K562 (cell line): Measurements from ENCODE around the gene TSC22D1. TPM values are rescaled to one million over a fixed set of nuclear protein-coding genes. Genes with fewer than 3 reads are reported as not detected.

Experiments
- ATF6 ChIP-seq: sonication (generic); formaldehyde crosslinking; IDR thresholded peaks from 2 replicates; pipeline ENCODE4 v1.4.0; 2020; ENCODE audit warnings: mild to moderate bottlenecking, missing genetic modification reagents
- CC2D1A ChIP-seq: fragments of 450-650 bp; IDR thresholded peaks from 2 replicates; pipeline ENCODE4 v1.6.1; 2017; ENCODE audit warnings: mild to moderate bottlenecking
- DACH1 ChIP-seq: fragments of 450-650 bp; IDR thresholded peaks from 2 replicates; pipeline ENCODE4 v1.6.1; 2018; ENCODE audit not compliant: partially characterized antibody
- GTF2B ChIP-seq: IDR thresholded peaks from 2 replicates; pipeline ENCODE4 v1.6.1; 2011; ENCODE audit not compliant: insufficient read length; ENCODE audit errors: extremely low read depth
- HMBOX1 ChIP-seq: sonication (generic); IDR thresholded peaks from 2 replicates; pipeline ENCODE4 v1.6.1; 2016
- L3MBTL2 ChIP-seq: fragments of 450-650 bp; IDR thresholded peaks from 2 replicates; pipeline ENCODE4 v1.6.1; 2016; ENCODE audit warnings: mild to moderate bottlenecking, moderate library complexity
- MED1 ChIP-seq: sonication (generic); formaldehyde crosslinking; IDR thresholded peaks from 2 replicates; pipeline ENCODE4 v1.8.1; 2023; ENCODE audit warnings: missing genetic modification reagents, borderline replicate concordance
- PKNOX1 ChIP-seq: fragments of 450-650 bp; IDR thresholded peaks from 2 replicates; pipeline ENCODE4 v1.6.1; 2016
- RCOR1 ChIP-seq, 2 experiments: IDR thresholded peaks; 2 replicates each; pipeline ENCODE4 v1.6.1; 2012; ENCODE audit warnings: low read depth in 2 of 2, low read length in 2 of 2, borderline replicate concordance in 1 of 2, improper control_type of control experiment in 1 of 2
- SMAD4 ChIP-seq: fragments of 250-450 bp; sonication (Bioruptor Pico); conservative IDR thresholded peaks from 2 replicates; pipeline ENCODE4 v1.8.0; 2021; ENCODE audit warnings: inconsistent platforms, mild to moderate bottlenecking, moderate library complexity
- USF2 ChIP-seq: sonication (generic); formaldehyde crosslinking; IDR thresholded peaks from 2 replicates; pipeline ENCODE4 v1.5.0; 2020; ENCODE audit warnings: missing genetic modification reagents
- VEZF1 ChIP-seq: fragments of 200-800 bp; sonication (Bioruptor generic); IDR thresholded peaks from 2 replicates; pipeline ENCODE4 v1.6.1; 2017; ENCODE audit warnings: missing genetic modification characterization, missing compliant biosample characterization
- ZKSCAN8 ChIP-seq: fragments of 200-800 bp; sonication (Bioruptor generic); IDR thresholded peaks from 2 replicates; pipeline ENCODE4 v1.6.1; 2016; ENCODE audit warnings: missing genetic modification characterization, missing compliant biosample characterization
- ZNF695 ChIP-seq: fragments of 450-650 bp; formaldehyde crosslinking; IDR thresholded peaks from 2 replicates; pipeline ENCODE4 v1.4.0; 2020; ENCODE audit warnings: mild to moderate bottlenecking, moderate library complexity
- polyA plus RNA-seq, 8 experiments: library from polyadenylated mRNA; depleted of rRNA in 4 of 8; stranded (reverse) in 5 of 8; unstranded in 3 of 8; fragments of >200 nt; fragmentation: Nextera tagmentation in 2 of 8; fragmentation: Illumina TruSeq in 1 of 8; extraction: Ambion mirVana in 2 of 8; extraction: Trizol in 1 of 8; gene quantifications; 2 replicates each; pipeline versions ENCODE4 v1.2.1 to v1.2.3, GENCODE V29; 2011 to 2014; ENCODE audit warnings: inconsistent platforms in 1 of 8, missing spikeins in 1 of 8
- total RNA-seq, 7 experiments: library from RNA; depleted of rRNA in 6 of 7; stranded (reverse); fragments of >200 nt in 6 of 7; fragmentation: Illumina TruSeq in 2 of 7; extraction: Trizol in 2 of 7; gene quantifications; 2 replicates each; pipeline versions ENCODE4 v1.2.1 to v1.2.3, GENCODE V29; 2011 to 2021; ENCODE audit warnings: low replicate concordance in 1 of 7

Gene TSC22D1
- total and polyA plus RNA-seq, 9 of the 15 experiments (the other 6 are each of a cell fraction or from before 2014, with no cell fraction given) = 2.6 to 19.8 (median 8.4) TPM

- no peak for TF ChIP-seq ATF6 (CRISPR knock-in tag)
- TF ChIP-seq SMAD4 (CRISPR knock-in tag) = peak; percentile 14; the same call in 1 of the 2 replicates
- TF ChIP-seq MED1 (CRISPR knock-in tag) = no peak
- peak; percentile 71 for TF ChIP-seq L3MBTL2
- 0 out of 2 replicates have a peak, but pooled peaks have one; percentile 0 for TF ChIP-seq ZKSCAN8 (CRISPR knock-in tag)
- TF ChIP-seq USF2 (CRISPR knock-in tag) = no peak
- 0 out of 4 replicates have a peak, but pooled peaks of 1 of the 2 experiments have one; percentile 3 for TF ChIP-seq RCOR1 (IDR thresholded peaks at IDR 0.05; ENCODE audit: borderline replicate concordance in 1 of 2, low read depth in 2 of 2, low read length in 2 of 2)
- TF ChIP-seq CC2D1A = no peak
- peak; percentile 37 for TF ChIP-seq DACH1
- no peak for TF ChIP-seq ZNF695
- no peak for TF ChIP-seq PKNOX1
- TF ChIP-seq HMBOX1 = 0 out of 2 replicates have a peak, but pooled peaks have one; percentile 24
- no peak for TF ChIP-seq GTF2B
- TF ChIP-seq VEZF1 = peak; percentile 41; the same call in 1 of the 2 replicates
These were observed 179.2 kb downstream of the TSC22D1 start (continued) for GRCh38 chr13:44396701-44397580.
